DND-41 (cell line): ENCODE data around the gene RHOF.

ENCODE experiments used
- ATAC-seq: fragments of 200-7000 bp; cut with Tn5 transposase; 3 replicates; pipeline ENCODE4 v1.9.1; 2021; ENCODE audit warnings: low read depth; ENCODE audit not compliant: insufficient read depth
- DNase-seq: peaks from one replicate; pipeline ENCODE4 v3.0.0-alpha.2; 2020
- H2AFZ ChIP-seq: 2 replicates; pipeline ENCODE4 v1.6.0; 2012; ENCODE audit warnings: low read depth, low read length
- H3K27ac ChIP-seq: 2 replicates; pipeline ENCODE4 v1.5.1; 2012; ENCODE audit warnings: low read length, inconsistent platforms
- H3K27me3 ChIP-seq: fragments of 200-600 bp; sonication (generic); 2 replicates; pipeline ENCODE4 v1.6.0; 2012; ENCODE audit warnings: low read length, mild to moderate bottlenecking, inconsistent platforms; ENCODE audit not compliant: insufficient read depth, poor library complexity
- H3K36me3 ChIP-seq: 2 replicates; pipeline ENCODE4 v1.5.1; 2012; ENCODE audit warnings: low read length, inconsistent platforms; ENCODE audit not compliant: insufficient read depth
- H3K4me1 ChIP-seq: 2 replicates; pipeline ENCODE4 v1.5.1; 2012; ENCODE audit warnings: mild to moderate bottlenecking, low read length; ENCODE audit not compliant: insufficient read depth
- H3K4me2 ChIP-seq: 2 replicates; pipeline ENCODE4 v1.6.0; 2012; ENCODE audit warnings: mild to moderate bottlenecking, moderate library complexity, low read length, inconsistent platforms; ENCODE audit not compliant: insufficient read depth
- H3K4me3 ChIP-seq, 2 experiments: fragments of 200-600 bp in 1 of 2; shearing (Covaris generic) in 1 of 2; 2 replicates each; pipeline ENCODE4 v1.5.1; 2012 to 2016; ENCODE audit warnings: inconsistent platforms in 2 of 2, low read length in 2 of 2, mild to moderate bottlenecking in 2 of 2, low read depth in 1 of 2, moderate library complexity in 1 of 2
- H3K79me2 ChIP-seq: 2 replicates; pipeline ENCODE4 v1.6.0; 2012; ENCODE audit warnings: low read length, inconsistent platforms; ENCODE audit not compliant: insufficient read depth
- H3K9ac ChIP-seq: 2 replicates; pipeline ENCODE4 v1.6.0; 2012; ENCODE audit warnings: low read depth, mild to moderate bottlenecking, inconsistent platforms, low read length, moderate library complexity
- H3K9me3 ChIP-seq: 2 replicates; pipeline ENCODE4 v1.5.1; 2012; ENCODE audit warnings: low read length, moderate library complexity, mild to moderate bottlenecking, inconsistent platforms; ENCODE audit not compliant: insufficient read depth, severe bottlenecking
- H4K20me1 ChIP-seq: 2 replicates; pipeline ENCODE4 v1.6.0; 2012; ENCODE audit warnings: low read length; ENCODE audit not compliant: insufficient read depth
- CTCF ChIP-seq: IDR thresholded peaks from 2 replicates; pipeline ENCODE4 v1.5.1; 2012; ENCODE audit warnings: borderline replicate concordance, low read length, moderate library complexity, mild to moderate bottlenecking; ENCODE audit not compliant: poor library complexity, severe bottlenecking; ENCODE audit errors: extremely low read depth
- EZH2 ChIP-seq: IDR thresholded peaks from 3 replicates; pipeline ENCODE4 v1.6.1; 2012; ENCODE audit warnings: borderline replicate concordance, low read depth, mild to moderate bottlenecking, moderate library complexity, low read length, inconsistent platforms; ENCODE audit not compliant: severe bottlenecking

The RHOF gene

GRCh38 chr12:121781998-121782979 lies 11.2 kb downstream of the RHOF start:
- no peak overlapping the region for H3K4me2 ChIP-seq
- H3K4me1 ChIP-seq, result no peaks in the 10 kb centered on the region
- no peak overlapping the region for H3K4me3 ChIP-seq
- no peaks in the 10 kb centered on the region for H3K9me3 ChIP-seq
- no peak overlapping the region for H3K9ac ChIP-seq
- DNase-seq (no peak), ATAC-seq (no peak)
- TF ChIP-seq EZH2 (no peak), CTCF (no peak)
- 0 out of 2 replicates have a peak overlapping the region, but pooled peaks have one; percentile 22 for H3K27ac ChIP-seq
- peaks cover 33% of the 10 kb centered on the region for H3K36me3 ChIP-seq
- no peaks in the 10 kb centered on the region for H3K27me3 ChIP-seq
- H2AFZ ChIP-seq, result no peak overlapping the region
- H4K20me1 ChIP-seq, result peaks cover 3% of the 10 kb centered on the region
- peaks cover 14% of the 10 kb centered on the region for H3K79me2 ChIP-seq

- H3K36me3 ChIP-seq, result peaks cover 28% of the 10 kb centered on the region
- ATAC-seq, result no peak
- H3K4me2 ChIP-seq, result no peak overlapping the region
- no peak overlapping the region for H3K4me3 ChIP-seq
- peaks cover 3% of the 10 kb centered on the region for H4K20me1 ChIP-seq
- no peak overlapping the region for H2AFZ ChIP-seq
- H3K27me3 ChIP-seq, result no peaks in the 10 kb centered on the region
- peaks cover 9% of the 10 kb centered on the region for H3K79me2 ChIP-seq
- DNase-seq, result no peak
- peaks cover under 1% of the 10 kb centered on the region; the same call in 1 of the 2 replicates for H3K4me1 ChIP-seq
- no peaks in the 10 kb centered on the region for H3K9me3 ChIP-seq
- no peak overlapping the region for H3K27ac ChIP-seq
- TF ChIP-seq CTCF (no peak), EZH2 (no peak)
- no peak overlapping the region for H3K9ac ChIP-seq
Observed at GRCh38 chr12:121781484-121781997, 11.9 kb downstream of the RHOF start.

GRCh38 chr12:121780429-121780828 lies 13.1 kb downstream of the RHOF start:
- no peak overlapping the region for H3K4me2 ChIP-seq
- no peak overlapping the region for H2AFZ ChIP-seq
- ATAC-seq, result no peak
- peaks cover 7% of the 10 kb centered on the region for H3K4me1 ChIP-seq
- no peak overlapping the region for H3K27ac ChIP-seq
- H4K20me1 ChIP-seq, result peaks cover 3% of the 10 kb centered on the region; the same call in 1 of the 2 replicates
- no peaks in the 10 kb centered on the region for H3K9me3 ChIP-seq
- no peaks in the 10 kb centered on the region for H3K27me3 ChIP-seq
- no peak overlapping the region for H3K4me3 ChIP-seq
- no peak overlapping the region for H3K9ac ChIP-seq
- H3K79me2 ChIP-seq, result peaks cover 5% of the 10 kb centered on the region
- no peak for DNase-seq
- peaks cover 24% of the 10 kb centered on the region for H3K36me3 ChIP-seq
- TF ChIP-seq CTCF (no peak), EZH2 (no peak)
